Stimulated activated CD8-positive, alpha-beta memory T cell treated with anti-CD3 and anti-CD28 coated beads, Interleukin-4, amount 100 ng/mL, for 48 hours (primary cell): Measurements from ENCODE around the gene COL1A1.

Experiments used
- DNase-seq: peaks from one replicate; pipeline ENCODE4 v3.0.0-alpha.2; 2020

The COL1A1 gene

GRCh38 chr17:50139185-50139783 is 62.1 kb downstream of the COL1A1 start:
- no peak for DNase-seq

GRCh38 chr17:50137042-50137441 is 64.4 kb downstream of the COL1A1 start:
- no peak for DNase-seq

- no peak for DNase-seq
These were observed 65.2 kb downstream of the COL1A1 start for GRCh38 chr17:50136096-50136687.

GRCh38 chr17:50135316-50136095 is 65.9 kb downstream of the COL1A1 start:
- no peak for DNase-seq

- DNase-seq, result no peak
These were observed 67.0 kb downstream of the COL1A1 start for GRCh38 chr17:50134206-50135110.

GRCh38 chr17:50133769-50134099 is 67.7 kb downstream of the COL1A1 start:
- no peak for DNase-seq
